Measurements from ENCODE around the gene STKLD1. TPM values are rescaled to one million over a fixed set of nuclear protein-coding genes. Genes with fewer than 3 reads are reported as not detected.
A peak's percentile ranks its signal among the peaks of the same experiment; 100 is the strongest.

STKLD1 gene
- total and polyA plus RNA-seq, 9 of the 15 experiments (the other 6 are each of a cell fraction or from before 2014, with no cell fraction given) = 0.10 to 0.65 (median 0.33) TPM; not detected in 2

DNA sequence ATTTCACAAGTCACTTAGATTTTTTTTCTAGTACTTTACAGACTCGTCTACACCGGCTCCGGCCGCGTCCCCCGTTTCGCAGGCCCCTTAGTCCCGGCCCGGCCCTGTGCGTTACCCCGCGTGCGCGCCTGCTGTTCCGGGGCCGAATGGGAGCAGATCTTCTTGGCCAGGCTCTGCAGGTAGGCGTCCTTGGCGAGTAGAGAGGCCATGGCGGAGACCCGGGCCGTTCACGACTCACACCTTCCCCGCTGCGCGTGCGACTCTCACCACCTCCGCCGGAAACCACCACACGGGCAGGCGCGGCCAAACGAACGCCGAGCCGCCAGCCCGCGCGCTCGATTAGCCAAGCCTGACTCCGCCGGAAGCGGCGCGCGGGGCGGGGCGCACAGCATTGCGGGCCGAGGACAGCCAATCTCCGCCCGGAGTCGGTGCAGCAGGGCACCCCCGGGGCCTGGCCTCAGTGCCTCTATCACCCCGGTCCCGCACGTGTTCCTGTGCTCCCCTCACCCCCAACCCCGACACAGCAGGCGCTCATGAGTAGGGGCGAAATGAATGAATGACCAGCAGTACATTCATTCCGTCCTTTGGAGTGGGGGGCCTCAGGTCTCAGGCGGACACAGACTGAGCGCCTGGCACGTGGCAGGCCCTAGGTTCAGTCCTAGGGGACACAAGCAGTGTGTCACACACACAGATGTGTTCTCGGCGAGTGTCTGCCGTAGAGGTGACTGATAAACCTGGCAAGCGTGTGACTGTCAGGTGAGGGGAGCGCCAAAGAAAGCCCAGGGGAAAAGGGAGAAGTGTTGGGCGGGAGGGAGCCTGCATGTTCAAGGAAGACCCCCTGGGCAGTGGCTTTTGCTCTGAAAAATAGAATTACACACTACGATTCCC is 40.0 kb upstream of the STKLD1 start, which contains the start of gene SURF6 (continued):
- TF ChIP-seq, protein P1, sequence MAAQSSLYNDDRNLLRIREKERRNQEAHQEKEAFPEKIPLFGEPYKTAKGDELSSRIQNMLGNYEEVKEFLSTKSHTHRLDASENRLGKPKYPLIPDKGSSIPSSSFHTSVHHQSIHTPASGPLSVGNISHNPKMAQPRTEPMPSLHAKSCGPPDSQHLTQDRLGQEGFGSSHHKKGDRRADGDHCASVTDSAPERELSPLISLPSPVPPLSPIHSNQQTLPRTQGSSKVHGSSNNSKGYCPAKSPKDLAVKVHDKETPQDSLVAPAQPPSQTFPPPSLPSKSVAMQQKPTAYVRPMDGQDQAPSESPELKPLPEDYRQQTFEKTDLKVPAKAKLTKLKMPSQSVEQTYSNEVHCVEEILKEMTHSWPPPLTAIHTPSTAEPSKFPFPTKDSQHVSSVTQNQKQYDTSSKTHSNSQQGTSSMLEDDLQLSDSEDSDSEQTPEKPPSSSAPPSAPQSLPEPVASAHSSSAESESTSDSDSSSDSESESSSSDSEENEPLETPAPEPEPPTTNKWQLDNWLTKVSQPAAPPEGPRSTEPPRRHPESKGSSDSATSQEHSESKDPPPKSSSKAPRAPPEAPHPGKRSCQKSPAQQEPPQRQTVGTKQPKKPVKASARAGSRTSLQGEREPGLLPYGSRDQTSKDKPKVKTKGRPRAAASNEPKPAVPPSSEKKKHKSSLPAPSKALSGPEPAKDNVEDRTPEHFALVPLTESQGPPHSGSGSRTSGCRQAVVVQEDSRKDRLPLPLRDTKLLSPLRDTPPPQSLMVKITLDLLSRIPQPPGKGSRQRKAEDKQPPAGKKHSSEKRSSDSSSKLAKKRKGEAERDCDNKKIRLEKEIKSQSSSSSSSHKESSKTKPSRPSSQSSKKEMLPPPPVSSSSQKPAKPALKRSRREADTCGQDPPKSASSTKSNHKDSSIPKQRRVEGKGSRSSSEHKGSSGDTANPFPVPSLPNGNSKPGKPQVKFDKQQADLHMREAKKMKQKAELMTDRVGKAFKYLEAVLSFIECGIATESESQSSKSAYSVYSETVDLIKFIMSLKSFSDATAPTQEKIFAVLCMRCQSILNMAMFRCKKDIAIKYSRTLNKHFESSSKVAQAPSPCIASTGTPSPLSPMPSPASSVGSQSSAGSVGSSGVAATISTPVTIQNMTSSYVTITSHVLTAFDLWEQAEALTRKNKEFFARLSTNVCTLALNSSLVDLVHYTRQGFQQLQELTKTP (IDR thresholded peaks at IDR 0.05; ENCODE audit: low read depth in 1 of 2, partially characterized antibody in 2 of 2) = no peak
- TF ChIP-seq KDM4B (IDR thresholded peaks at IDR 0.05; ENCODE audit: borderline replicate concordance in 2 of 2, low read depth in 1 of 2) = peak in 1 of 2 experiments; percentile 92; a peak in 1 of 4 replicates
- no peak for TF ChIP-seq THRAP3 (IDR thresholded peaks at IDR 0.05; ENCODE audit: borderline replicate concordance)
- TF ChIP-seq ZNF41 (CRISPR knock-in tag; conservative IDR thresholded peaks at IDR 0.05) = no peak
- no peak for TF ChIP-seq RHOXF2B (CRISPR knock-in tag; conservative IDR thresholded peaks at IDR 0.05)
- TF ChIP-seq ZNF551 (CRISPR knock-in tag; IDR thresholded peaks at IDR 0.05) = no peak
- TF ChIP-seq ZNF384 (IDR thresholded peaks at IDR 0.05; ENCODE audit: low read depth, low read length) = 0 out of 2 replicates have a peak, but pooled peaks have one; percentile 16
- TF ChIP-seq ZNF707 (CRISPR knock-in tag; conservative IDR thresholded peaks at IDR 0.05) = no peak
- TF ChIP-seq, protein P2, sequence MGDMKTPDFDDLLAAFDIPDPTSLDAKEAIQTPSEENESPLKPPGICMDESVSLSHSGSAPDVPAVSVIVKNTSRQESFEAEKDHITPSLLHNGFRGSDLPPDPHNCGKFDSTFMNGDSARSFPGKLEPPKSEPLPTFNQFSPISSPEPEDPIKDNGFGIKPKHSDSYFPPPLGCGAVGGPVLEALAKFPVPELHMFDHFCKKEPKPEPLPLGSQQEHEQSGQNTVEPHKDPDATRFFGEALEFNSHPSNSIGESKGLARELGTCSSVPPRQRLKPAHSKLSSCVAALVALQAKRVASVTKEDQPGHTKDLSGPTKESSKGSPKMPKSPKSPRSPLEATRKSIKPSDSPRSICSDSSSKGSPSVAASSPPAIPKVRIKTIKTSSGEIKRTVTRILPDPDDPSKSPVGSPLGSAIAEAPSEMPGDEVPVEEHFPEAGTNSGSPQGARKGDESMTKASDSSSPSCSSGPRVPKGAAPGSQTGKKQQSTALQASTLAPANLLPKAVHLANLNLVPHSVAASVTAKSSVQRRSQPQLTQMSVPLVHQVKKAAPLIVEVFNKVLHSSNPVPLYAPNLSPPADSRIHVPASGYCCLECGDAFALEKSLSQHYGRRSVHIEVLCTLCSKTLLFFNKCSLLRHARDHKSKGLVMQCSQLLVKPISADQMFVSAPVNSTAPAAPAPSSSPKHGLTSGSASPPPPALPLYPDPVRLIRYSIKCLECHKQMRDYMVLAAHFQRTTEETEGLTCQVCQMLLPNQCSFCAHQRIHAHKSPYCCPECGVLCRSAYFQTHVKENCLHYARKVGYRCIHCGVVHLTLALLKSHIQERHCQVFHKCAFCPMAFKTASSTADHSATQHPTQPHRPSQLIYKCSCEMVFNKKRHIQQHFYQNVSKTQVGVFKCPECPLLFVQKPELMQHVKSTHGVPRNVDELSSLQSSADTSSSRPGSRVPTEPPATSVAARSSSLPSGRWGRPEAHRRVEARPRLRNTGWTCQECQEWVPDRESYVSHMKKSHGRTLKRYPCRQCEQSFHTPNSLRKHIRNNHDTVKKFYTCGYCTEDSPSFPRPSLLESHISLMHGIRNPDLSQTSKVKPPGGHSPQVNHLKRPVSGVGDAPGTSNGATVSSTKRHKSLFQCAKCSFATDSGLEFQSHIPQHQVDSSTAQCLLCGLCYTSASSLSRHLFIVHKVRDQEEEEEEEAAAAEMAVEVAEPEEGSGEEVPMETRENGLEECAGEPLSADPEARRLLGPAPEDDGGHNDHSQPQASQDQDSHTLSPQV (IDR thresholded peaks at IDR 0.05) = peak; percentile 95
- peak; percentile 25; the same call in 1 of the 2 replicates for TF ChIP-seq TAF7 (tag; IDR thresholded peaks at IDR 0.05)
- TF ChIP-seq, protein P3, sequence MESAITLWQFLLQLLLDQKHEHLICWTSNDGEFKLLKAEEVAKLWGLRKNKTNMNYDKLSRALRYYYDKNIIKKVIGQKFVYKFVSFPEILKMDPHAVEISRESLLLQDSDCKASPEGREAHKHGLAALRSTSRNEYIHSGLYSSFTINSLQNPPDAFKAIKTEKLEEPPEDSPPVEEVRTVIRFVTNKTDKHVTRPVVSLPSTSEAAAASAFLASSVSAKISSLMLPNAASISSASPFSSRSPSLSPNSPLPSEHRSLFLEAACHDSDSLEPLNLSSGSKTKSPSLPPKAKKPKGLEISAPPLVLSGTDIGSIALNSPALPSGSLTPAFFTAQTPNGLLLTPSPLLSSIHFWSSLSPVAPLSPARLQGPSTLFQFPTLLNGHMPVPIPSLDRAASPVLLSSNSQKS (CRISPR knock-in tag; IDR thresholded peaks at IDR 0.05) = no peak
- no peak for TF ChIP-seq ZNF175 (CRISPR knock-in tag; IDR thresholded peaks at IDR 0.05; ENCODE audit: low read depth)
- TF ChIP-seq E2F3 (CRISPR knock-in tag; IDR thresholded peaks at IDR 0.05) = no peak
- no peak for TF ChIP-seq NCOA2 (IDR thresholded peaks at IDR 0.05; ENCODE audit: partially characterized antibody in 2 of 2)
- TF ChIP-seq, protein P4, sequence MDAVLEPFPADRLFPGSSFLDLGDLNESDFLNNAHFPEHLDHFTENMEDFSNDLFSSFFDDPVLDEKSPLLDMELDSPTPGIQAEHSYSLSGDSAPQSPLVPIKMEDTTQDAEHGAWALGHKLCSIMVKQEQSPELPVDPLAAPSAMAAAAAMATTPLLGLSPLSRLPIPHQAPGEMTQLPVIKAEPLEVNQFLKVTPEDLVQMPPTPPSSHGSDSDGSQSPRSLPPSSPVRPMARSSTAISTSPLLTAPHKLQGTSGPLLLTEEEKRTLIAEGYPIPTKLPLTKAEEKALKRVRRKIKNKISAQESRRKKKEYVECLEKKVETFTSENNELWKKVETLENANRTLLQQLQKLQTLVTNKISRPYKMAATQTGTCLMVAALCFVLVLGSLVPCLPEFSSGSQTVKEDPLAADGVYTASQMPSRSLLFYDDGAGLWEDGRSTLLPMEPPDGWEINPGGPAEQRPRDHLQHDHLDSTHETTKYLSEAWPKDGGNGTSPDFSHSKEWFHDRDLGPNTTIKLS (IDR thresholded peaks at IDR 0.05; ENCODE audit: borderline replicate concordance, low read depth) = peak; percentile 47; the same call in 1 of the 2 replicates

Measured in K562 (cell line).